Measurements from ENCODE around the gene SLC25A13.

DNA sequence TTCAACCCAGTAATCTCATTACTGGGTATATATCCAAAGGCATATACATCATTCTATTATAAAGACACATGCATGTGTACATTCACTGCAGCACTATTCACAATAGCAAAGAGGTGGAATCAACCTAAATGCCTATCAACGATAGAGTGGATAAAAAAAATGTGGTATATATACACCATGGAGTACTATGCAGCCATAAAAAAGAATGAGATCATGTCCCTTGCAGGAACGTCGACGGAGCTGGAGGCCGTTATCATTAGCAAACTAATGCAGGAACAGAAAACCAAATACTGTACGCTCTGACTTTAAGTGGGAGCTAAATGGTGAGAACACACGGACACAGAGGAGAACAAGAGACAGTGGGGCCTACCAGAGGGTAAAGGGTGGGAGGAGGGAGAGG lies 105.5 kb downstream of the SLC25A13 start:
- TF ChIP-seq CTCF (IDR thresholded peaks at IDR 0.05) (no peak), POLR2A (IDR thresholded peaks at IDR 0.05) (no peak), EP300 (IDR thresholded peaks at IDR 0.05) (no peak)
